Activated naive CD4-positive, alpha-beta T cell treated with anti-CD3 and anti-CD28 coated beads, Interleukin-2, amount 50 U/mL, for 16 hours (primary cell): ENCODE data around the gene NXPE4.

ENCODE experiments used
- DNase-seq: peaks from one replicate; pipeline ENCODE4 v3.0.0-alpha.2; 2020

The NXPE4 gene

GRCh38 chr11:114556135-114556534 lies 39.5 kb downstream of the NXPE4 start:
- DNase-seq = no peak

GRCh38 chr11:114553642-114554041 lies 41.9 kb downstream of the NXPE4 start:
- no peak for DNase-seq

GRCh38 chr11:114551060-114551459 lies 44.5 kb downstream of the NXPE4 start:
- no peak for DNase-seq

GRCh38 chr11:114525682-114526081 lies 69.9 kb downstream of the NXPE4 start:
- DNase-seq = no peak

GRCh38 chr11:114524122-114524521 lies 71.5 kb downstream of the NXPE4 start:
- DNase-seq = no peak

GRCh38 chr11:114522818-114523217 lies 72.8 kb downstream of the NXPE4 start:
- DNase-seq = no peak
